Measurements from ENCODE around the gene CIAO2A. TPM values are rescaled to one million over a fixed set of nuclear protein-coding genes. Genes with fewer than 3 reads are reported as not detected.
A peak's percentile ranks its signal among the peaks of the same experiment; 100 is the strongest.
"Not testable (repeated sequence)": the region's sequence is repeated elsewhere in the genome, so short reads cannot be mapped to it uniquely, and the experiment has no call there.

The CIAO2A gene
- total and polyA plus RNA-seq, 10 donors, result 42.2 to 129 (median 74.8) TPM

DNA sequence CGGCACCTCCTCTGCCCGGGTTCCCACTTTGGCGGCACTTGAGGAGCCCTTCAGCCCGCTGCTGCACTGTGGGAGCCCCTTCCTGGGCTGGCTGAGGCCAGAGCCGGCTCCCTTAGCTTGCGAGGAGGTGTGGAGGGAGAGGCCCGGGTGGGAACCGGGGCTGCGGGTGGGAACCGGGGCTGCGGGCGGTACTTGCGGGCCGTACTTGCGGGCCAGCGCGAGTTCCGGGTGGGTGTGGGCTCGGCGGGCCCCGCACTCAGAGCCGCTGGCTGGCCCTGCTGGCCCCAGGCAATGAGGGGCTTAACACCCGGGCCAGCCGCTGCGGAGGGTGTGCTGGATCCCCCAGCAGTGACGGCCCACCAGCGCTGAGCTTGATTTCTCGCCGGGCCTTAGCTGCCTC is 32.9 kb downstream of the CIAO2A start:
- Histone ChIP-seq H3K27me3 (replicated peaks in 1 of 7) (no peaks in the 10 kb centered on the region), H3K36me3 (no peaks in the 10 kb centered on the region), H3K9me3 (no peaks in the 10 kb centered on the region), H3K27ac (no peak overlapping the region), H3K4me1 (no peaks in the 10 kb centered on the region), H3K4me3 (no peak overlapping the region)
- intact Hi-C loops (cut with DNase I; ENCODE audit: low total_unique reads), result loop anchor here (10.0 kb wide), 2 partner anchors 236 to 456 kb away; no protein-coding TSS in a partner anchor
- DNase-seq, result no peak
- WGBS, 5 donors, result 92 to 97% (median 95%) methylated on average over 17 to 29 of the region's 29 CpGs
- no peak for TF ChIP-seq POLR2AphosphoS5 (IDR thresholded peaks at IDR 0.05)
- no peak for TF ChIP-seq POLR2A (IDR thresholded peaks at IDR 0.05)
- no peak for TF ChIP-seq CTCF (IDR thresholded peaks at IDR 0.05 in 8 of 11, conservative IDR thresholded peaks at IDR 0.05 in 3 of 11)

DNA sequence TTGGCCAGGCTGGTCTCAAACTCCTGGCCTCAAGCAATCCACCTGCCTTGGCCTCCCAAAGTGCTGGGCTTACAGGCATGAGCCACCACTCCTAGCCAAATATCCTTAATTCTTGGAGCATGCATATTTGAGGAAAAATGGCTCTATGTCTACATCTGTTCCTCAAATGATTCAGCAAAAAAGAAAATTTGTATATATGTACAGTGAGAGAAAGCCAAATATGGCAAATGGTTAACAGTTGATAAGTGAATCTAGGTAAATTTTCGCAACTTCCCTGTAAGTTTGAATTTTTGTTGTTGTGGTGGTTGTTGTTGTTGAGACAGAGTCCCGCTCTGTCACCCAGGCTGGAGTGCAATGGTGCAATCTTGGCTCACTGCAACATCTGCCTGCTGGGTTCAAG is 34.5 kb downstream of the CIAO2A start:
- DNase-seq; H3K4me3 ChIP-seq; H3K27me3 ChIP-seq (replicated peaks in 1 of 7); H3K9me3 ChIP-seq; H3K36me3 ChIP-seq; H3K4me1 ChIP-seq; intact Hi-C loops (cut with DNase I; ENCODE audit: low total_unique reads): not testable (repeated sequence)
- 53 to 92% (median 76%) methylated on average over 2 of the region's 2 CpGs for WGBS, 5 donors
- peak overlapping the region in 4 of 8 donors; percentile 15 to 73 (median 38) for H3K27ac ChIP-seq

DNA sequence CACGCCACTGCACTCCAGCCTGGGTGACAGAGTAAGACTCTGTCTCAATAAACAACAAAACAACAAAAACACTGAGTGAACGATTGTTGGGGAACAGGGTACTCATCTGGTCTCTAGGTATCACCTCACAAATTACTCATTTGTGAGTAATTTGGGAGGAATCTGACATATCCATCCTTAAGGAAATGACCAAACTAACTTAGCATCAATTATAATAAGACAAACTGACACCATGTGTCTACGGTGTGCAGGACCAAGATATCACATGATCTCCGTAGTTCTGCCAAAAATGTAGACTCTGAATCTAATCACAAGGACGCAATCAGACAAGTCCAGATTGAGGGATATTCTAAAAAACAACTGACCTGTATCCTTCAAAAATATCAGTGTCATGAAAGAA is 35.4 kb downstream of the CIAO2A start:
- no peaks in the 10 kb centered on the region for H3K27me3 ChIP-seq (replicated peaks in 1 of 7)
- H3K9me3 ChIP-seq, result no peaks in the 10 kb centered on the region
- intact Hi-C loops (cut with DNase I; ENCODE audit: low total_unique reads), result no loop called here
- 83 to 90% (median 84%) methylated on average over 5 of the region's 5 CpGs for WGBS, 5 donors
- TF ChIP-seq POLR2A (IDR thresholded peaks at IDR 0.05) (no peak), CTCF (IDR thresholded peaks at IDR 0.05 in 8 of 11, conservative IDR thresholded peaks at IDR 0.05 in 3 of 11) (no peak), POLR2AphosphoS5 (IDR thresholded peaks at IDR 0.05) (no peak)
- DNase-seq, result no peak
- H3K4me1 ChIP-seq, result no peaks in the 10 kb centered on the region
- H3K27ac ChIP-seq, result no peak overlapping the region
- H3K36me3 ChIP-seq, result no peaks in the 10 kb centered on the region
- no peak overlapping the region for H3K4me3 ChIP-seq

DNA sequence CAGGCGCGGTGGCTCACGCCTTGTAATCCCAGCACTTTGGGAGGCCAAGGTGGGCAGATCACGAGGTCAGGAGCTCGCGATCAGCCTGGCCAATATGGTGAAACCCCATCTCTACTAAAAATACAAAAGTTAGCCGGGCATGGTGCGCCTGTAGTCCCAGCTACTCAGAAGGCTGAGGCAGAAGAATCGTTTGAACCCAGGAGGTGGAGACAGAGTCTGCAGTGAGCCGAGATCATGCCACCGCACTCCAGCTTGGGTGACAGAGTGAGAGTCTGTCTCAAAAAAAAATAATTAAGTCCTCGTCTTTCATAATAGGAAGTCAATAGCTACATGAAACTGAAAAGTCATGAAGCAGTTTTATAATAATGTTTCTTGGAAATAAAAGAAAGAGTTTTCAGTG is 40.0 kb downstream of the CIAO2A start:
- H3K36me3 ChIP-seq; H3K27me3 ChIP-seq (replicated peaks in 1 of 7); intact Hi-C loops (cut with DNase I; ENCODE audit: low total_unique reads); DNase-seq; H3K9me3 ChIP-seq; H3K4me3 ChIP-seq; H3K27ac ChIP-seq: not testable (repeated sequence)
- WGBS, 5 donors, result 81 to 89% (median 86%) methylated on average over 12 of the region's 12 CpGs
- H3K4me1 ChIP-seq, result peaks cover 0 to 26% (median 17%) of the 10 kb centered on the region in 6 donors

DNA sequence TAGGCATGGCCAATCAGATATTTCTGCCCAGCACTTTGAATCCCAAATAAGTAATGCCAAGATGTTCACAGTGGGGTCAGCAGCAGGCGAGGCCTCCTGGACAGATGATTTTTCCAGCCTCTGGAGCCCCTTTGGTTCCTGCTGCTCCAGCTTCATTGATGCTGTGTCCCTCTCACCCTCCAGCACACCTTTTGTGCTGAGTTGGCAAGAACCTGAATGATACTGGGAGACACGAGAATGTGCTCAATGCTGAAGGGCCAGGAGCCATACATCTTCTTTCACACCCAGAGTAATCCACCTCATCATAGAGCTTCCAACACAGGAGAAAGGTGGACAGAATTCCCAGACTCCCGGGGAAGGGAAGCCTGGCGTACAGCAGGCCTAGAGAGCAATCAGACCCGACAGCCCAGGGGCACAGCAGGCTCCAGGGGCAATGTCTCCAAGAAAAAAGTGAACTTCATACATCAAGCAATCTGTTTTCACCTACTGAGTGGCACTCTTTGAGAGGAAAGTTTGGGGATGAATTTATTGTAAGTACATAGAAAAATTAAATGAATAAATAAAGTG is 40.6 kb downstream of the CIAO2A start:
- H3K27ac ChIP-seq, result no peak overlapping the region
- intact Hi-C loops (cut with DNase I; ENCODE audit: low total_unique reads), result no loop called here
- DNase-seq, result no peak
- no peaks in the 10 kb centered on the region for H3K27me3 ChIP-seq (replicated peaks in 1 of 7)
- H3K4me3 ChIP-seq, result no peak overlapping the region
- no peaks in the 10 kb centered on the region for H3K9me3 ChIP-seq
- peaks cover 2 to 32% (median 23%) of the 10 kb centered on the region in 6 donors for H3K4me1 ChIP-seq
- WGBS, 5 donors, result 90 to 99% (median 96%) methylated on average over 5 of the region's 5 CpGs
- H3K36me3 ChIP-seq, result no peaks in the 10 kb centered on the region
- no peak for TF ChIP-seq POLR2A (IDR thresholded peaks at IDR 0.05)
- TF ChIP-seq CTCF (IDR thresholded peaks at IDR 0.05 in 8 of 11, conservative IDR thresholded peaks at IDR 0.05 in 3 of 11), result no peak
- TF ChIP-seq POLR2AphosphoS5 (IDR thresholded peaks at IDR 0.05), result no peak

Data from spleen (tissue), 11 donors.